GM23248 (cell line): ENCODE measurements around the gene GTF3C5. TPM values are rescaled to one million over a fixed set of nuclear protein-coding genes. Genes with fewer than 3 reads are reported as not detected.

Experiments used
- DNase-seq: peaks from one replicate; pipeline ENCODE4 v3.0.0-alpha.2; 2015
- H2AFZ ChIP-seq: fragments of 200-600 bp; sonication (generic); 2 replicates; pipeline ENCODE4 v1.6.1; 2016; ENCODE audit warnings: antibody characterized with exemption
- H3F3A ChIP-seq: fragments of 200-600 bp; sonication (generic); 2 replicates; pipeline ENCODE4 v1.6.1; 2016; ENCODE audit warnings: mild to moderate bottlenecking, antibody characterized with exemption, mixed run types; ENCODE audit not compliant: insufficient read depth
- H3K27ac ChIP-seq: fragments of 200-600 bp; sonication (generic); 2 replicates; pipeline ENCODE4 v1.5.1; 2016; ENCODE audit warnings: mild to moderate bottlenecking
- H3K27me3 ChIP-seq: fragments of 200-600 bp; sonication (generic); replicated peaks from 2 replicates; pipeline ENCODE4 v1.6.1; 2016; ENCODE audit warnings: mild to moderate bottlenecking; ENCODE audit not compliant: insufficient read depth
- H3K36me3 ChIP-seq: fragments of 200-600 bp; sonication (generic); 2 replicates; pipeline ENCODE4 v1.6.1; 2016; ENCODE audit warnings: low read depth, mild to moderate bottlenecking
- H3K4me1 ChIP-seq: fragments of 200-600 bp; sonication (generic); 2 replicates; pipeline ENCODE4 v1.6.1; 2016; ENCODE audit warnings: mild to moderate bottlenecking; ENCODE audit not compliant: insufficient read depth
- H3K4me2 ChIP-seq: fragments of 200-600 bp; sonication (generic); one replicate; pipeline ENCODE4 v1.6.1; 2016; ENCODE audit warnings: mild to moderate bottlenecking; ENCODE audit not compliant: unreplicated experiment
- H3K4me3 ChIP-seq: fragments of 200-600 bp; sonication (generic); 2 replicates; pipeline ENCODE4 v1.5.1; 2016; ENCODE audit warnings: mild to moderate bottlenecking
- H3K79me2 ChIP-seq: fragments of 200-600 bp; sonication (generic); 2 replicates; pipeline ENCODE4 v1.6.1; 2016; ENCODE audit warnings: mild to moderate bottlenecking; ENCODE audit not compliant: insufficient read depth
- H3K9ac ChIP-seq: fragments of 200-600 bp; sonication (generic); 2 replicates; pipeline ENCODE4 v1.6.1; 2016; ENCODE audit warnings: mild to moderate bottlenecking
- H3K9me2 ChIP-seq: fragments of 200-600 bp; sonication (generic); 2 replicates; pipeline ENCODE4 v1.6.1; 2016; ENCODE audit warnings: mixed run types, mild to moderate bottlenecking, moderate library complexity; ENCODE audit not compliant: insufficient read depth
- H3K9me3 ChIP-seq: fragments of 200-600 bp; sonication (generic); one replicate; pipeline ENCODE4 v1.6.1; 2017; ENCODE audit warnings: low read depth
- H4K20me1 ChIP-seq: fragments of 200-600 bp; sonication (generic); 2 replicates; pipeline ENCODE4 v1.6.0; 2016; ENCODE audit not compliant: insufficient read depth
- EZH2 ChIP-seq: fragments of 200-600 bp; sonication (generic); IDR thresholded peaks from 2 replicates; pipeline ENCODE4 v1.6.1; 2018; ENCODE audit warnings: antibody characterized with exemption, mild to moderate bottlenecking; ENCODE audit not compliant: insufficient read depth, poor library complexity, severe bottlenecking
- EZH2phosphoT487 ChIP-seq: fragments of 200-600 bp; sonication (generic); IDR thresholded peaks from 2 replicates; pipeline ENCODE4 v1.6.1; 2018; ENCODE audit warnings: antibody characterized with exemption, moderate library complexity, mild to moderate bottlenecking, low read depth; ENCODE audit not compliant: insufficient read depth
- WGBS, 2 experiments: methylation state at CpG; one replicate each; pipeline ENCODE4 v1.1.6; 2015 to 2017; ENCODE audit warnings: low lambda C conversion rate in 2 of 2, low coverage in 1 of 2; ENCODE audit errors: missing lambda C conversion rate in 2 of 2; 5-methylcytosine and 5-hydroxymethylcytosine counted together
- in situ Hi-C: fragments of 300-500 bp; cut with MboI; formaldehyde crosslinking; loops from 2 replicates; pipeline ENCODE4 v1.15.0; 2020
- polyA plus RNA-seq: library from polyadenylated mRNA; unstranded; fragments of >200 nt; fragmentation: Nextera tagmentation; extraction: Ambion mirVana; gene quantifications from 2 replicates; pipeline ENCODE4 v1.2.1, GENCODE V29; 2016
- total RNA-seq: library from RNA; depleted of rRNA; stranded (reverse); fragments of >200 nt; shearing (Covaris generic); gene quantifications from 2 replicates; pipeline ENCODE4 v1.2.3, GENCODE V29; 2014

Gene GTF3C5
- total and polyA plus RNA-seq, 2 experiments from 2014 or later, result 33.5 to 40.1 TPM

DNA sequence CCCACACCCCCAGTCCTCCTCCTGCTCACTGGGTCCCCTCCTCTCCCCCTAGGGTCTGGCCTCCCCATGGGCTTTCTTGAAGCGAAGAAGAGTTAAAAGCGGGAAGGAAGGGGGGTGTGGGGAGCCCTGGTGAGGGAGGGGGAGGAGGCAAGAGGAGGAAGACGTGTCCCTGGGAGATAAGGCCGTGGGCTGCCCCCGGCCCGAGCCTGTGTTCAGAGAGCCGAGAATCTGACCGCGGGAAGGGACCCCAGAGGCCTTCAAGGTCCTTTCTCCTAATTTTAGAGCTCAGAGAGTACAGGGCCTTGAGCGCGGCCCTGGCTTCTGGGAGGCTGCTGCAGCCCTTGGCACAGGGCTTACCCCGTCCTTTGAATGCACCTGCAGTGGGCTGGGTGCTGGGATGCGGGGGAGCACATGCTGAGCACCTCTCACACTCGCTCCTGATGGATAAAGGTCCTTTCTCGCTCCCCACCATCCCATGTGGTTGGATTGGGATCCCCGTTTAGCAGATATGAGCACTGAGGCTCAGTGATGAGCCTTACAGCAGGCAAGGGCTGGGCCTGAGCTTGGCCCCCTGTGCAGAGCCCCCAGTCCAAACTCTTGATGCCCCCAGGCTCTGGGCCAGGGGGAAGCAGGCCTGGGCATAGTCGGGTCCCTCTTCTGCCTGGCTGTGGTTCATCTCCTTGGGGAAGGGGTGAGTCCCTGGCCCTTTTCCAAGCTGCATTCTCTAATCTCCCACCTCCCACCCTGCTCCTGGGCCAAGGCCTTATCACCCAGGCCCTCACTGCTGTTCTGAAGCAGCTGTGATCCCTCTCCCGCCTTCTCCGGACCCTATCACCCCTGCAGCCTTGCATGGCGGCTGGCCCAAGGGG, 46.4 kb upstream of the GTF3C5 start:
- H3K36me3 ChIP-seq, result no peaks in the 10 kb centered on the region

DNA sequence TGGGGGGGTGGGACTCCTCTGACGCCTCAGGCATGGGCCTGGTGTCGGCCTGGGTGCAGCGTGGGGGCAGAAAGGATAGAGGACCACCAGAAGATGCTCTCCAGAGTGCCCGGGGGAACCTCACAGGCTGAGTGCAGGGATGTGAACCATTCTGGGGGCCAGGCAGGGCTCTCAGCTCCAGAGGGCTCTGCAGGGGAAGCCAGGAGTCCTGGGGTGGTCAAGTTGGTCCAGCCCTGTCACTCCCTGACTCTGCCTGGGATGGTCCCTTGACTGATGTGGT, 45.8 kb upstream of the GTF3C5 start:
- Histone ChIP-seq H3K27ac (no peak overlapping the region), H3K27me3 (peaks cover 44% of the 10 kb centered on the region), H3K4me1 (peaks cover 4% of the 10 kb centered on the region; the same call in 1 of the 2 replicates), H3K4me3 (no peak overlapping the region), H3K9me3 (no peaks in the 10 kb centered on the region), H3F3A (no peaks in the 10 kb centered on the region), H3K4me2 (no peak overlapping the region), H3K79me2 (no peaks in the 10 kb centered on the region), H3K9me2 (no peaks in the 10 kb centered on the region), H3K9ac (no peak overlapping the region), H2AFZ (no peak overlapping the region), H3K36me3 (no peaks in the 10 kb centered on the region), H4K20me1 (no peaks in the 10 kb centered on the region)
- TF ChIP-seq EZH2 (no peak), EZH2phosphoT487 (no peak)
- in situ Hi-C loops, result no loop called here
- 10 to 37% methylated on average over 2 to 4 of the region's 4 CpGs for WGBS, 2 experiments
- DNase-seq, result no peak

More for the DNA sequence above, 46.4 kb upstream of the GTF3C5 start:
- 67 to 79% methylated on average over 12 to 20 of the region's 20 CpGs for WGBS, 2 experiments
- Histone ChIP-seq H3K9me2 (no peaks in the 10 kb centered on the region), H4K20me1 (no peaks in the 10 kb centered on the region), H3K79me2 (no peaks in the 10 kb centered on the region), H3K27me3 (peaks cover 48% of the 10 kb centered on the region), H3K9ac (no peak overlapping the region), H3K9me3 (no peaks in the 10 kb centered on the region), H3K4me1 (peaks cover 4% of the 10 kb centered on the region; the same call in 1 of the 2 replicates), H3K4me3 (no peak overlapping the region), H3K4me2 (no peak overlapping the region), H2AFZ (no peak overlapping the region), H3F3A (no peaks in the 10 kb centered on the region), H3K27ac (no peak overlapping the region)
- no peak for DNase-seq
- TF ChIP-seq EZH2 (no peak), EZH2phosphoT487 (no peak)
- in situ Hi-C loops, result no loop called here

DNA sequence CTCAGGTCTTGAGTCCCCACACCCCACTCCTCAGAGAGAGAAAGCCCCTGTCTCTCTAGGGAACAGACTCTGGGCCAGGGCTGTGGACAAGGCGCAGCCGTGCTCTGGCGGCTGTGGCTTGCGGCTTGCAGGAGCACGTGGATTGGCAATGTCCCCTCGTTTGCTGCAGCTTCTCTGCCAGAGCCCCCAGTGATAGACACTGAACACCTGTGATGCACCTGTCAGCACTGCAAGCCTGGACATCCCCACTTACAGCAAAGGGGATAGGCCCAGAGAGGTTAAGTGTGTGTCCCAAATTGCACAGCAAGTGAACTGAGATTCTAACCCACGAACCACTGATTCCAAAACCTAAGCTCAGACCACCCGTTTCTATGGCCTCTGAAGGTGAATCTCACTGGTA, 45.3 kb upstream of the GTF3C5 start:
- Histone ChIP-seq H3K9me2 (no peaks in the 10 kb centered on the region), H3K27me3 (peaks cover 44% of the 10 kb centered on the region), H3K27ac (no peak overlapping the region), H3K9me3 (no peaks in the 10 kb centered on the region), H3K4me3 (no peak overlapping the region), H4K20me1 (no peaks in the 10 kb centered on the region), H3F3A (no peaks in the 10 kb centered on the region), H3K4me1 (peaks cover 4% of the 10 kb centered on the region; the same call in 1 of the 2 replicates), H3K4me2 (no peak overlapping the region), H3K79me2 (no peaks in the 10 kb centered on the region), H3K36me3 (no peaks in the 10 kb centered on the region), H3K9ac (no peak overlapping the region), H2AFZ (no peak overlapping the region)
- DNase-seq, result no peak
- in situ Hi-C loops, result no loop called here
- TF ChIP-seq EZH2 (no peak), EZH2phosphoT487 (no peak)
- 65 to 73% methylated on average over 8 of the region's 8 CpGs for WGBS, 2 experiments

DNA sequence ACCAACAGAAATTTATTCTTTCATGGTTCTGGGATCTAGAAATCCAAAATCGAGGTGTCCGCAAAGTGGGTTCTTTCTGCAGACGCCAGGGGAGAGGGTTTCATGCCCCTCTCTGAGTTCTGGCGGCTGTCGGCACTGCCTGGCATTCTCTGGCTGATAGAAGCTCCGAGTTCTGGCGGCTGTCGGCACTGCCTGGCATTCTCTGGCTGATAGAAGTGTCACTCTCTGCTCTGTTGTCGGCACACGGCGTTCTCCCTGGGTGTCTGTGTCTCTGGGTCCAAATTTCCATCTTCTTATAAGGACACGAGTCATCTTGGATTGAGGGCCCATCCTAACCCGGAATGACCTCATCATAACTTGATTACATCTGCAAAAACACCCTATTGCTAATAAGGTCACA, 44.7 kb upstream of the GTF3C5 start:
- WGBS, 2 experiments, result 55 to 60% methylated on average over 13 of the region's 13 CpGs
- Histone ChIP-seq H3K36me3 (no peaks in the 10 kb centered on the region), H3K27ac (no peak overlapping the region), H3K27me3 (peaks cover 44% of the 10 kb centered on the region), H4K20me1 (no peaks in the 10 kb centered on the region), H3K4me1 (peaks cover 4% of the 10 kb centered on the region; the same call in 1 of the 2 replicates), H3K4me3 (no peak overlapping the region), H3K79me2 (no peaks in the 10 kb centered on the region), H3F3A (no peaks in the 10 kb centered on the region), H2AFZ (no peak overlapping the region), H3K9me2 (no peaks in the 10 kb centered on the region), H3K9ac (no peak overlapping the region), H3K9me3 (no peaks in the 10 kb centered on the region), H3K4me2 (no peak overlapping the region)
- TF ChIP-seq EZH2, result no peak
- no peak for TF ChIP-seq EZH2phosphoT487
- in situ Hi-C loops, result no loop called here
- DNase-seq, result no peak
